Bone marrow (tissue), 2 donors: Measurements from ENCODE around the gene PLEKHH2.
"Not testable (repeated sequence)": the region's sequence is repeated elsewhere in the genome, so short reads cannot be mapped to it uniquely, and the experiment has no call there.

ENCODE experiments used
- DNase-seq, 2 donors: peaks; one replicate each; lab custom pipeline; 2025; lab: John Stamatoyannopoulos, UW

The PLEKHH2 gene

DNA sequence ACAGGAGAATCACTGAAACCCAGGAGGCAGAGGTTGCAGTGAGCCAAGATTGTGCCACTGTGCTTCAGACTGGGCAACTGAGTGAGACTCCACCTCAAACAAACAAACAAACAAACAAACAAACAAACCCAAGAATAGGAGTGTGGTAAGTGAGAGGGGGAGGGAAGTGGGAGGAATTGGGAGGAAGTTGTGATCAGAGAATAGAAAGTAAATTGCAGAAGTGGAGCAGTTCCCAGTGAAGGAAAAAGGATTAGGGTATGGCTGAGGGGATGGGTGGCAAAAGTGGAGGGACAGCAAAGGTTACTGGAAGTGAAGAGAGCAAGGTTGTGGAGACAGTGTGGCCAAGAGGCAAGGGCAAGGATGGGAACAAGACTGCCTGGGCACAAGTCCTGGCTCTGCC lies 80.3 kb downstream of the PLEKHH2 start:
- DNase-seq: no peak

GRCh38 chr2:43718530-43719124 lies 81.6 kb downstream of the PLEKHH2 start:
- DNase-seq: no peak

GRCh38 chr2:43724728-43725526 lies 87.9 kb downstream of the PLEKHH2 start:
- DNase-seq: no peak

GRCh38 chr2:43725711-43726246 lies 88.7 kb downstream of the PLEKHH2 start:
- no peak for DNase-seq

- not testable (repeated sequence) for DNase-seq
Measured at GRCh38 chr2:43726961-43727633, 90.0 kb downstream of the PLEKHH2 start.

GRCh38 chr2:43727634-43728014 lies 90.6 kb downstream of the PLEKHH2 start:
- DNase-seq: no peak

GRCh38 chr2:43729491-43730174 lies 92.6 kb downstream of the PLEKHH2 start:
- no peak for DNase-seq

DNA sequence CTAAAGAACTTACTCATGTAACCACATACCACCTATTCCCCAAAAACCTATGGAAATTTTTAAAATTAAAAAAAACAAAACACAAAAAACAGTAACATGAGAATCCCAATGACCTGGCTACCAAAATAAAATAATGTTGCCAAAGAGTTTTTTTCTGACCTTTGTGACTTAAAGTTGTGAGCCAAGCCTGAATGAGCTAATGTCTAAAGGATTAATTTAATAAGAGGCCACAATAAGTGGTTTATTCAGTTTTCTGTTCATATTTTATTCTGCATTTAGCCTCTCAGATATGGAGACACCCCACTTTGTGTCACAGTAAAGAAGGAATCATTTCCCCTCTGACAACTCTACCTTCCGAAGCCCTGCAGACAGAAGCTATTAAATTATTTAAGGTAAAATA lies 94.2 kb downstream of the PLEKHH2 start:
- no peak for DNase-seq

GRCh38 chr2:43736637-43737036 lies 99.6 kb downstream of the PLEKHH2 start:
- DNase-seq: no peak

DNA sequence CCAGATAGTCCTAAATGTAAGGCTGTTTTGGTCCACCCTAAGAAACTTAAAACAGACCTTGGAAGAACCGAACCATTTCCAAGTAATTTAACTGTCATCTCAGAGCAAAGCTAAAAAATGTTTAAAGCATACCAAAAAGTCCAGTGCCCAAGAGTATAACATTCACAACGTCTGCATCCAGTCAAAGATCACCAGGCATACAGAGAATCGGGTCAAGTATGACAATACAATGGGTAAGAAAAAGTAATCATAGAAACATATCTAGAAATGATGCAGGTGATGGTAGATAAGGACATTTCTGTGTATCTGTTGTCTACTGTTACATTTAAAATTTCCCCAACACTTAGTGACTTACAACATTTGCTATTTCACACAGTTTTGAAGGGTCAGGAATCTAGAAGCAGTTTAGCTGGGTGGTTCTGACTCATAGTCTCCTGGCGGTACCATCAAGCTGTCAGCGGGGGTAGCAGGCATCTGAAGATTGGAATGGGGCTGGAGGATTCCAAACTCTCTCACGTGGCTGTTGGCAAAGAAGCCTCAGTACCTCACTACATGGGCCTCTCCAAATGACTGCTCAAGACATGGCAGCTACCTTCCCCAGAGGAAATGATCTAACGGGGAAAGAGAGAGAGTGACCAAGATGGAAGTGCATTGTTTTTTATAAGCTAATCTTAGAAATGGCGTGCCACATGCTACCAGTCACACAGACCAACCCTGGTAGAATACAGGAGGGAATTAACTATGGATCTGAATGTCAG lies 100.2 kb downstream of the PLEKHH2 start:
- DNase-seq: no peak

DNA sequence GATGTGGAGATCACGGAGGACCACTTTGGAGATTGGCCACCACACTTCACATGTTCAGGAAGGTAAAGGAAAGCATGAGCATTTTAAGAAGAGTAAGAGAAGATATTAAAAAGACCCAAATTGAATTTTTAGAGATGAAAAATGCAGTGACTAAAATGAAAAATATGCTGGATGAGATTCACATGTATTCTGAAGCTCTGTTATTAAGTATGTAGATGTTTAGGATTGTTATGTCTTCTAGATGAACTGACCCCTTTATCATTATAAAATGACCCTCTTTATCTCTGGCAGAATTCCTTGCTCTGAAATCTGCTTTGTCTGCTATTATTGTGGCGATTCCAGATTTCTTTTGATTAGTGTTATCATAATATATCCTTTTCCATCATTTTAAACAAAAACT lies 100.8 kb downstream of the PLEKHH2 start:
- no peak for DNase-seq

- DNase-seq: no peak
Measured at GRCh38 chr2:43738257-43738656, 101.2 kb downstream of the PLEKHH2 start.

DNA sequence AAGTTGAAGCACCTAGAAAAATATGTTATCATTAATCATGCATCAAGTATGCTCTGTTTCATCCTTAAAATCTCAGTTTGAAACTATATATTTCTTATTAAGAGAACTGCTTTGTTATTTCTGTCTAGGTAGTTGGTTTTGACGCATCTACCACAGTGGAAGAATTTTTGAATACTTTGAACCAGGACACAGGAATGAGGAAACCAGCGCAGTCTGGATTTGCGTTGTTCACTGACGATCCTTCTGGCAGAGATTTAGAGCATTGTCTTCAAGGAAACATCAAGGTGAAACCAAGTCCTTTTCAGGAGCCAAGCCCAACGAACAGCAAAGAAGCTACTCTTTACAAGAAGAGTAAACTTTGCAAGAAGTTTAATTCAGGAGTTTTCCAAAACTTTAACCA lies 106.6 kb downstream of the PLEKHH2 start:
- no peak for DNase-seq

DNA sequence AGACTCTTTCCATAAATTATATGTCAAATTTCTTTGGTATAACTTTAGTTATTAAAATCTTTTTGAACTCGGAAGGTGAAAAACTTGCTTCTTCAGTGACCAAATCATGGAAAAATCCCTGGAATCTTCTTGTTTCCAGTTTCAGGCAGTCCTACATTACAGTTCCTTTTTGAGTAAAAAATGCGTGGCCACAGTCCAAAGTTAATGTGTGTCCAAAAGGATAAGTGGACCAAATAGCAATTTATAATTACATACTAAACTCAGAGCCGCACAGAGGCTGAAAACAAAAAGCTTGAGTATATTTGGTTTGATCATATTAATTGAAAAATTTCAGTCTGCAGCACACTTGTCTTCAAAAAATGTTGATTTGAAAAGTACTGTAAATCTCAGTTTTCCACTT lies 108.4 kb downstream of the PLEKHH2 start:
- DNase-seq: no peak

DNA sequence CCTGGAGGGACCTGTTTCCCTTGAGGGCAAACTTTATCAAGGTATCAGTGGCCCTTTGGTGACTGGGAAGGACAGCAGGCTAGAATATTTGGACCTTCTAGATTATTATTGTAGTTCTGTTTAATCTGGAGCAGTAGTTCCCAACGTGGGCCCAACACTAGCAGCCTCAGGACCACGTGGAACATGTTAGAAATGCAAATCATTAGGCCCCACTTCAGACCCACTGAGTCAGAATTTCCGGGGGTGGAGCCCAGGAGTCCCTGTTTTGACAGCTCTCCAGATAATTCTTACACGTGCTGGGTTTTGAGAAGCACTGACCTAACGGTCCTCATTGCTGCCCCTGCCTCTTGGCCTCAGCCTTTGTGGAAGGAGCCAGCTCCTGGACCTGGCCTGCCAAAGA lies 111.3 kb downstream of the PLEKHH2 start:
- DNase-seq: no peak

GRCh38 chr2:43749583-43749982 lies 112.5 kb downstream of the PLEKHH2 start:
- no peak for DNase-seq

DNA sequence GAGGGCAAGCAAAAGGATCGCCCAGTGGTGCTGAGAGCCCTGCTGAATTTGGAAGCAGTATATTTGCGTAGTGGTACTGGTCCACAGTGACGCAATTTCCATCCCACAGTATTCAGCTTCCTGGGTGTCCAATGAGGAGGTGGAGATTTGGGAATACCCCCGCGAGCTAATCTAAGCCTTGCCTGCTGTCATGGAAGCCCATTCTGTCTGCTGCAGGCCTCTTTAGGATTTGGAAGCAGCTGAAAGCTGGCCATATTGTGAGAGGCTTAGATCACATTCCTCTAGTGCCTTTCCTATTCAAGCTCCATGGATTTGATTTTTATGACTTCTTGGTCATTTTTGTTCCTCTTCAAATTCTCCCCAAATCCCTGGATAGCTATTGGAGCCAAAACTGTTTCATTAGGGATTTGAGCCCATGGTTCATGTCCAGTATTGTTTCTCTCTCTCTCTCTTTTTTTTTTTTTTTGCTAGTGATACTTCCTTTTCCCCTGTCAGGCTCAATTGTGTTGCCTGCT lies 114.5 kb downstream of the PLEKHH2 start:
- DNase-seq: no peak

- no peak for DNase-seq
Measured at GRCh38 chr2:43752302-43752701, 115.2 kb downstream of the PLEKHH2 start.

- DNase-seq: no peak
Measured at GRCh38 chr2:43754180-43754579, 117.1 kb downstream of the PLEKHH2 start.

- no peak for DNase-seq
Measured at GRCh38 chr2:43758739-43759138, 121.7 kb downstream of the PLEKHH2 start.

DNA sequence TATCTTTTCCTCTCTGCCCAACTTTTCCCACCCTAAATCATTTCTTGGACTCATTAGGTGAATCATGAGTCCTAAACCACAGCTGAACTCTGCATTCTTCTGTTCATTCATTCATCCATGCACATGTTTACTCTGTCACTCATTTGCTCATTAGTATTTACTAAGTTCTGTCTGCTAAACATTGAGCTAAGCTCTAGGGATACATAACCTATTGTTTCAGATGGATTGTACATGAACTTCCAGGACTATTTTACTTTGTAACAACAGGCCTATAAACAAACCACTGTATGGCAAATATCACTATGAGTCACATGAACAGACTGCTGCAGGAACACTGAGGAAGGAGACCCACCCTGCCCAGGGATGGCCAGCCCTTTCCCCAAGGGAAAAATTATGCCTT lies 122.1 kb downstream of the PLEKHH2 start:
- DNase-seq: no peak
